K562 (cell line): ENCODE data around the gene TMEM184A. TPM values are rescaled to one million over a fixed set of nuclear protein-coding genes. Genes with fewer than 3 reads are reported as not detected.

Source experiments
- ARID1B ChIP-seq: fragments of 450-650 bp; IDR thresholded peaks from 2 replicates; pipeline ENCODE4 v1.6.1; 2016; ENCODE audit warnings: antibody characterized with exemption, mild to moderate bottlenecking, inconsistent platforms
- CXXC5 ChIP-seq: fragments of 250-450 bp; sonication (Bioruptor Pico); IDR thresholded peaks from 2 replicates; pipeline ENCODE4 v1.8.0; 2022; ENCODE audit warnings: inconsistent platforms, mild to moderate bottlenecking, moderate library complexity
- EP300 ChIP-seq: IDR thresholded peaks from 2 replicates; pipeline ENCODE4 v1.6.1; 2012; ENCODE audit warnings: low read length, improper control_type of control experiment
- FOXJ2 ChIP-seq: fragments of 200-800 bp; sonication (Bioruptor generic); IDR thresholded peaks from 2 replicates; pipeline ENCODE4 v1.6.1; 2016; ENCODE audit warnings: missing genetic modification characterization, missing compliant biosample characterization
- HDAC1 ChIP-seq, 2 experiments: fragments of 450-650 bp; IDR thresholded peaks; 2 replicates each; pipeline ENCODE4 v1.6.1; 2016 to 2017; ENCODE audit warnings: inconsistent platforms in 1 of 2, mild to moderate bottlenecking in 1 of 2, moderate library complexity in 1 of 2
- HOXB6 ChIP-seq: fragments of 250-450 bp; sonication (Bioruptor Pico); IDR thresholded peaks from 2 replicates; pipeline ENCODE4 v1.5.1; 2022; ENCODE audit warnings: mild to moderate bottlenecking, borderline replicate concordance
- L3MBTL2 ChIP-seq: fragments of 450-650 bp; IDR thresholded peaks from 2 replicates; pipeline ENCODE4 v1.6.1; 2016; ENCODE audit warnings: mild to moderate bottlenecking, moderate library complexity
- NFIX ChIP-seq: fragments of 250-450 bp; sonication (Bioruptor Pico); IDR thresholded peaks from 2 replicates; pipeline ENCODE4 v1.4.0; 2020; ENCODE audit warnings: low read depth, mild to moderate bottlenecking, moderate library complexity
- NR2C2 ChIP-seq, 2 experiments: fragments of 200-800 bp in 1 of 2; sonication (Bioruptor generic) in 1 of 2; sonication (generic) in 1 of 2; formaldehyde crosslinking in 1 of 2; IDR thresholded peaks; 2 replicates each; pipeline versions ENCODE4 v1.6.1 to v1.8.0; 2016 to 2022; ENCODE audit warnings: mild to moderate bottlenecking in 1 of 2, missing compliant biosample characterization in 1 of 2, missing genetic modification characterization in 1 of 2, missing genetic modification reagents in 1 of 2
- SMAD2 ChIP-seq: fragments of 150-350 bp; IDR thresholded peaks from 2 replicates; pipeline ENCODE4 v1.6.1; 2014; ENCODE audit warnings: low read depth, mild to moderate bottlenecking, low read length
- TAF9B ChIP-seq: fragments of 450-650 bp; IDR thresholded peaks from 2 replicates; pipeline ENCODE4 v1.6.1; 2018; ENCODE audit warnings: mild to moderate bottlenecking; ENCODE audit not compliant: partially characterized antibody
- TOE1 ChIP-seq, 2 experiments: fragments of 450-650 bp in 1 of 2; sonication (generic) in 1 of 2; formaldehyde crosslinking in 1 of 2; IDR thresholded peaks; 2 replicates each; pipeline versions ENCODE4 v1.7.1 to v1.8.0; 2016 to 2022; ENCODE audit warnings: borderline replicate concordance in 2 of 2, mild to moderate bottlenecking in 2 of 2, antibody characterized with exemption in 1 of 2, inconsistent platforms in 1 of 2, low read depth in 1 of 2, missing genetic modification reagents in 1 of 2, moderate library complexity in 1 of 2
- ZNF212 ChIP-seq: fragments of 450-650 bp; formaldehyde crosslinking; IDR thresholded peaks from 2 replicates; pipeline ENCODE4 v1.4.0; 2020; ENCODE audit warnings: mild to moderate bottlenecking
- ZNF263 ChIP-seq: sonication (generic); formaldehyde crosslinking; IDR thresholded peaks from 2 replicates; pipeline ENCODE4 v1.8.0; 2022; ENCODE audit warnings: mild to moderate bottlenecking, missing genetic modification reagents, borderline replicate concordance
- ZNF586 ChIP-seq: fragments of 450-650 bp; formaldehyde crosslinking; conservative IDR thresholded peaks from 2 replicates; pipeline ENCODE4 v1.4.0; 2020; ENCODE audit warnings: mild to moderate bottlenecking, moderate library complexity
- polyA plus RNA-seq, 8 experiments: library from polyadenylated mRNA; depleted of rRNA in 4 of 8; stranded (reverse) in 5 of 8; unstranded in 3 of 8; fragments of >200 nt; fragmentation: Nextera tagmentation in 2 of 8; fragmentation: Illumina TruSeq in 1 of 8; extraction: Ambion mirVana in 2 of 8; extraction: Trizol in 1 of 8; gene quantifications; 2 replicates each; pipeline versions ENCODE4 v1.2.1 to v1.2.3, GENCODE V29; 2011 to 2014; ENCODE audit warnings: inconsistent platforms in 1 of 8, missing spikeins in 1 of 8
- total RNA-seq, 7 experiments: library from RNA; depleted of rRNA in 6 of 7; stranded (reverse); fragments of >200 nt in 6 of 7; fragmentation: Illumina TruSeq in 2 of 7; extraction: Trizol in 2 of 7; gene quantifications; 2 replicates each; pipeline versions ENCODE4 v1.2.1 to v1.2.3, GENCODE V29; 2011 to 2021; ENCODE audit warnings: low replicate concordance in 1 of 7
- TF ChIP-seq, protein P1 (sequence below): sonication (generic); formaldehyde crosslinking; IDR thresholded peaks from 2 replicates; pipeline ENCODE4 v1.8.1; 2023; ENCODE audit warnings: mild to moderate bottlenecking, missing genetic modification reagents
- TF ChIP-seq, protein P2 (sequence below): fragments of 200-800 bp; sonication (Bioruptor generic); IDR thresholded peaks from 2 replicates; pipeline ENCODE4 v1.6.1; 2017; ENCODE audit warnings: missing genetic modification characterization, missing compliant biosample characterization
- TF ChIP-seq, protein P3 (sequence below): IDR thresholded peaks from 2 replicates; pipeline ENCODE4 v1.6.1; 2012; ENCODE audit warnings: low read depth, low read length, improper control_type of control experiment, borderline replicate concordance
- TF ChIP-seq, protein P4 (sequence below): sonication (generic); formaldehyde crosslinking; IDR thresholded peaks from 2 replicates; pipeline ENCODE4 v1.8.0; 2022; ENCODE audit warnings: mild to moderate bottlenecking, low read depth, missing genetic modification reagents

TMEM184A gene
- total and polyA plus RNA-seq, 9 of the 15 experiments (the other 6 are each of a cell fraction or from before 2014, with no cell fraction given), result 0.10 to 0.18 (median 0.11) TPM; not detected in 6

DNA sequence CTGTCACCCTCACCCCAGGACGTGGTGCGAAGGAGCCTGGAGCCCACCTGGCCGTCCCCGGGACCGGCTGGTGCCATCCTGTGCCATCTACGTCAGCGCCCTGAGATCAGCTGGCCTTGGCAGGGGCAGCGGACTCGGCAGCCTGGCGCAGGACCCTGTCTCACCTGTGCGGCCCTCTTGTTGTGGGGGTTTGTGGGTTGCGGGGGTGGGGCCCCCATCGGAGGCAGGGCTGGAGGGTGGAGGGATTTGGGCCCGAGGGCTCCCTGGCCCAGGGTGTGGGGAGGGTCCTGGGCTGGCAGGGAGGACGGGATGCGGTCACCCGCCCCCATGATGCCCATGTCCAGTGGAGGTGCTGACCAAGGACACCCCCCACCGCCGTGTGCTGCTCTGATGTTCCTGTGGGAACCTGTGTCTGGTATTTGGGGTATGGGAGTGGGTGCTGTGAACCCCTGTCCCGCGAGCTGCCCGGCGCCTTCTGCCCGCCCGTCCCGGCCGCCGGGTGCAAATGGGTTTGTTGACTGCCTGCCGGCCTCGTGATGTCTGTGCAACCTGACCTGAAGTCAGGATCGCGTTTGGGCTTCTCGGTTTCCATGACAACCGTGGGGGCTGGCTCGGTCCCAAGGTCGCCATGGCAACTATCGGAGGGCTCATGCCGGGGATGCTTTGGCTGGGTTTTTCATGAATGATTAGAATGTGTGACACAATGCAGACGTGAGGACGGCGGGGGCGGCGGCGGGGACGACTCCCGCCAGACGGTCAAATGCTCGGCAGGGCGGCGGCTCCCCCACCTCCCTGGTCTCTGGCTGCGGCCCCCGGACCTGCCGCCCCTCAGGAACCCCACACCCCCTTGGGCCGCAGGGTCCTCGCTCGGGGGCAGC, 18.2 kb downstream of the TMEM184A start (continued):
- peak in 1 of 2 experiments; percentile 79; a peak in 2 of 4 replicates for TF ChIP-seq HDAC1 (IDR thresholded peaks at IDR 0.05)
- TF ChIP-seq ZNF212 (CRISPR knock-in tag), result no peak
- TF ChIP-seq SMAD2, result 0 out of 2 replicates have a peak, but pooled peaks have one; percentile 45
- peak; percentile 39; the same call in 1 of the 2 replicates for TF ChIP-seq EP300
- TF ChIP-seq ARID1B, result peak; percentile 77
- no peak for TF ChIP-seq HOXB6 (CRISPR knock-in tag)
- TF ChIP-seq, protein P1, sequence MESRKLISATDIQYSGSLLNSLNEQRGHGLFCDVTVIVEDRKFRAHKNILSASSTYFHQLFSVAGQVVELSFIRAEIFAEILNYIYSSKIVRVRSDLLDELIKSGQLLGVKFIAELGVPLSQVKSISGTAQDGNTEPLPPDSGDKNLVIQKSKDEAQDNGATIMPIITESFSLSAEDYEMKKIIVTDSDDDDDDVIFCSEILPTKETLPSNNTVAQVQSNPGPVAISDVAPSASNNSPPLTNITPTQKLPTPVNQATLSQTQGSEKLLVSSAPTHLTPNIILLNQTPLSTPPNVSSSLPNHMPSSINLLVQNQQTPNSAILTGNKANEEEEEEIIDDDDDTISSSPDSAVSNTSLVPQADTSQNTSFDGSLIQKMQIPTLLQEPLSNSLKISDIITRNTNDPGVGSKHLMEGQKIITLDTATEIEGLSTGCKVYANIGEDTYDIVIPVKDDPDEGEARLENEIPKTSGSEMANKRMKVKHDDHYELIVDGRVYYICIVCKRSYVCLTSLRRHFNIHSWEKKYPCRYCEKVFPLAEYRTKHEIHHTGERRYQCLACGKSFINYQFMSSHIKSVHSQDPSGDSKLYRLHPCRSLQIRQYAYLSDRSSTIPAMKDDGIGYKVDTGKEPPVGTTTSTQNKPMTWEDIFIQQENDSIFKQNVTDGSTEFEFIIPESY (CRISPR knock-in tag), result peak; percentile 37; the same call in 1 of the 2 replicates
- no peak for TF ChIP-seq ZNF586 (CRISPR knock-in tag)
- TF ChIP-seq, protein P2, sequence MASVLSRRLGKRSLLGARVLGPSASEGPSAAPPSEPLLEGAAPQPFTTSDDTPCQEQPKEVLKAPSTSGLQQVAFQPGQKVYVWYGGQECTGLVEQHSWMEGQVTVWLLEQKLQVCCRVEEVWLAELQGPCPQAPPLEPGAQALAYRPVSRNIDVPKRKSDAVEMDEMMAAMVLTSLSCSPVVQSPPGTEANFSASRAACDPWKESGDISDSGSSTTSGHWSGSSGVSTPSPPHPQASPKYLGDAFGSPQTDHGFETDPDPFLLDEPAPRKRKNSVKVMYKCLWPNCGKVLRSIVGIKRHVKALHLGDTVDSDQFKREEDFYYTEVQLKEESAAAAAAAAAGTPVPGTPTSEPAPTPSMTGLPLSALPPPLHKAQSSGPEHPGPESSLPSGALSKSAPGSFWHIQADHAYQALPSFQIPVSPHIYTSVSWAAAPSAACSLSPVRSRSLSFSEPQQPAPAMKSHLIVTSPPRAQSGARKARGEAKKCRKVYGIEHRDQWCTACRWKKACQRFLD (CRISPR knock-in tag), result 0 out of 2 replicates have a peak, but pooled peaks have one; percentile 40
- no peak for TF ChIP-seq NR2C2 (CRISPR knock-in tag; IDR thresholded peaks at IDR 0.05)
- TF ChIP-seq NR2C2 (tag; IDR thresholded peaks at IDR 0.05), result peak; percentile 37; the same call in 1 of the 2 replicates
- TF ChIP-seq, protein P3, sequence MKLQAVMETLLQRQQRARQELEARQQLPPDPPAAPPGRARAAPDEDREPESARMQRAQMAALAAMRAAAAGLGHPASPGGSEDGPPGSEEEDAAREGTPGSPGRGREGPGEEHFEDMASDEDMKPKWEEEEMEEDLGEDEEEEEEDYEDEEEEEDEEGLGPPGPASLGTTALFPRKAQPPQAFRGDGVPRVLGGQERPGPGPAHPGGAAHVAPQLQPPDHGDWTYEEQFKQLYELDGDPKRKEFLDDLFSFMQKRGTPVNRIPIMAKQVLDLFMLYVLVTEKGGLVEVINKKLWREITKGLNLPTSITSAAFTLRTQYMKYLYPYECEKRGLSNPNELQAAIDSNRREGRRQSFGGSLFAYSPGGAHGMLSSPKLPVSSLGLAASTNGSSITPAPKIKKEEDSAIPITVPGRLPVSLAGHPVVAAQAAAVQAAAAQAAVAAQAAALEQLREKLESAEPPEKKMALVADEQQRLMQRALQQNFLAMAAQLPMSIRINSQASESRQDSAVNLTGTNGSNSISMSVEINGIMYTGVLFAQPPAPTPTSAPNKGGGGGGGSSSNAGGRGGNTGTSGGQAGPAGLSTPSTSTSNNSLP, result peak; percentile 86; the same call in 1 of the 2 replicates
- peak; percentile 32 for TF ChIP-seq ZNF263 (CRISPR knock-in tag)
- TF ChIP-seq TAF9B, result peak; percentile 65
- TF ChIP-seq, protein P4, sequence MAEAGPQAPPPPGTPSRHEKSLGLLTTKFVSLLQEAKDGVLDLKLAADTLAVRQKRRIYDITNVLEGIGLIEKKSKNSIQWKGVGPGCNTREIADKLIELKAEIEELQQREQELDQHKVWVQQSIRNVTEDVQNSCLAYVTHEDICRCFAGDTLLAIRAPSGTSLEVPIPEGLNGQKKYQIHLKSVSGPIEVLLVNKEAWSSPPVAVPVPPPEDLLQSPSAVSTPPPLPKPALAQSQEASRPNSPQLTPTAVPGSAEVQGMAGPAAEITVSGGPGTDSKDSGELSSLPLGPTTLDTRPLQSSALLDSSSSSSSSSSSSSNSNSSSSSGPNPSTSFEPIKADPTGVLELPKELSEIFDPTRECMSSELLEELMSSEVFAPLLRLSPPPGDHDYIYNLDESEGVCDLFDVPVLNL, result no peak
- peak; percentile 45; the same call in 1 of the 2 replicates for TF ChIP-seq TOE1 (IDR thresholded peaks at IDR 0.05; ENCODE audit: borderline replicate concordance)
- TF ChIP-seq TOE1 (CRISPR knock-in tag; IDR thresholded peaks at IDR 0.05; ENCODE audit: borderline replicate concordance, low read depth), result no peak
- TF ChIP-seq FOXJ2 (tag), result peak; percentile 97
- peak; percentile 15; the same call in 1 of the 2 replicates for TF ChIP-seq L3MBTL2
- TF ChIP-seq NFIX (CRISPR knock-in tag), result no peak
- peak; percentile 76 for TF ChIP-seq CXXC5 (CRISPR knock-in tag)
